GM12878 (cell line): ENCODE results near the gene NAA38. TPM values are rescaled to one million over a fixed set of nuclear protein-coding genes. Genes with fewer than 3 reads are reported as not detected.

Experiments
- ATAC-seq: fragments of 200-7000 bp; cut with Tn5 transposase; 3 replicates; pipeline ENCODE4 v1.9.1; 2020; ENCODE audit warnings: mild to moderate bottlenecking, moderate library complexity
- BruUV-seq: library from RNA; stranded (reverse); fragments of 400-500 nt; replicated peaks from 2 replicates; lab custom pipeline; 2021; lab: Mats Ljungman, UMichigan
- CTCF ChIA-PET: fragments of 300-600 bp; sonication (Branson Sonifier 250); formaldehyde crosslinking; extraction: SDS; loops from one replicate; lab custom pipeline; 2021; ENCODE audit warnings: inconsistent platforms; lab: Yijun Ruan, JAX
- POLR2A ChIA-PET: fragments of 350-600 bp; formaldehyde crosslinking; extraction: SDS; loops from one replicate; lab custom pipeline; 2021; ENCODE audit warnings: inconsistent platforms; lab: Charles Lee
- RAD21 ChIA-PET: fragments of 300-600 bp; sonication (Branson Sonifier 250); formaldehyde crosslinking; loops from one replicate; lab custom pipeline; 2023; ENCODE audit warnings: antibody characterized with exemption; ENCODE audit not compliant: unreplicated experiment; lab: Charles Lee
- SMC1A ChIA-PET: fragments of 300-600 bp; sonication (Branson Sonifier 250); formaldehyde crosslinking; loops from one replicate; lab custom pipeline; 2023; ENCODE audit not compliant: unreplicated experiment, uncharacterized antibody; lab: Charles Lee
- DNase-seq: peaks from one replicate; pipeline ENCODE4 v3.0.0-alpha.2; 2011; ENCODE audit warnings: low read depth, low spot score
- FAIRE-seq: peaks from 3 replicates; lab custom pipeline; 2011; peaks lifted over from hg19 to GRCh38; lab: Jason Lieb, UNC
- H2AFZ ChIP-seq: 2 replicates; pipeline ENCODE4 v1.6.0; 2011; ENCODE audit warnings: low read depth, low read length, control low read depth; ENCODE audit not compliant: control insufficient read depth
- H3K27ac ChIP-seq: 2 replicates; pipeline ENCODE4 v1.5.1; 2011; ENCODE audit warnings: control low read depth; ENCODE audit not compliant: control insufficient read depth, insufficient read depth
- H3K27me3 ChIP-seq, 2 experiments: replicated peaks in 1 of 2; 2 replicates each; pipeline versions ENCODE4 v1.6.0 to v1.6.1; 2011; ENCODE audit warnings: low read length in 1 of 2; ENCODE audit not compliant: control insufficient read depth in 2 of 2, insufficient read depth in 2 of 2
- H3K36me3 ChIP-seq, 2 experiments: 2 replicates each; pipeline ENCODE4 v1.5.1; 2011; ENCODE audit warnings: low read length in 1 of 2; ENCODE audit not compliant: control insufficient read depth in 2 of 2, insufficient read depth in 2 of 2
- H3K4me1 ChIP-seq: 2 replicates; pipeline ENCODE4 v1.6.1; 2011; ENCODE audit warnings: mild to moderate bottlenecking, low read length, moderate library complexity, mixed read lengths; ENCODE audit not compliant: control insufficient read depth, insufficient read depth
- H3K4me2 ChIP-seq: 2 replicates; pipeline ENCODE4 v1.6.0; 2011; ENCODE audit warnings: control low read depth; ENCODE audit not compliant: control insufficient read depth, insufficient read depth
- H3K4me3 ChIP-seq: fragments of 200-600 bp; sonication (generic); 2 replicates; pipeline ENCODE4 v1.5.1; 2016
- H3K79me2 ChIP-seq: 2 replicates; pipeline ENCODE4 v1.6.0; 2011; ENCODE audit warnings: low read length; ENCODE audit not compliant: control insufficient read depth, insufficient read depth
- H3K9ac ChIP-seq: 2 replicates; pipeline ENCODE4 v1.8.0; 2011; ENCODE audit warnings: low read length, control low read depth, mixed read lengths; ENCODE audit not compliant: control insufficient read depth, insufficient read depth
- H3K9me3 ChIP-seq: replicated peaks from 3 replicates; pipeline ENCODE4 v1.5.1; 2011; ENCODE audit warnings: mild to moderate bottlenecking, low read length; ENCODE audit not compliant: control insufficient read depth, insufficient read depth
- H4K20me1 ChIP-seq: 2 replicates; pipeline ENCODE4 v1.6.0; 2011; ENCODE audit not compliant: control insufficient read depth, insufficient read depth
- ATF7 ChIP-seq: fragments of 450-650 bp; IDR thresholded peaks from 2 replicates; pipeline ENCODE4 v1.6.1; 2016; ENCODE audit warnings: low read depth, mild to moderate bottlenecking
- FOXK2 ChIP-seq: fragments of 450-650 bp; IDR thresholded peaks from 2 replicates; pipeline ENCODE4 v1.6.1; 2017; ENCODE audit warnings: mild to moderate bottlenecking, moderate library complexity
- MEF2A ChIP-seq: IDR thresholded peaks from 2 replicates; pipeline ENCODE4 v1.6.1; 2011; ENCODE audit warnings: low read depth, mild to moderate bottlenecking, low read length, moderate library complexity; ENCODE audit not compliant: insufficient read depth
- MEF2B ChIP-seq: fragments of 450-650 bp; IDR thresholded peaks from 2 replicates; pipeline ENCODE4 v1.6.1; 2018; ENCODE audit warnings: mild to moderate bottlenecking, moderate library complexity; ENCODE audit not compliant: partially characterized antibody, poor library complexity, severe bottlenecking
- MXI1 ChIP-seq: fragments of 150-350 bp; IDR thresholded peaks from 2 replicates; pipeline ENCODE4 v1.6.1; 2011; ENCODE audit warnings: low read depth, mild to moderate bottlenecking, inconsistent platforms, low read length, improper control_type of control experiment
- NR2F1 ChIP-seq: fragments of 450-650 bp; conservative IDR thresholded peaks from 2 replicates; pipeline ENCODE4 v1.6.1; 2017; ENCODE audit warnings: mild to moderate bottlenecking
- PAX5 ChIP-seq: IDR thresholded peaks from 2 replicates; pipeline ENCODE4 v1.6.1; 2011; ENCODE audit warnings: low read depth, low read length, borderline replicate concordance
- POU2F2 ChIP-seq: IDR thresholded peaks from 3 replicates; pipeline ENCODE4 v1.6.1; 2011; ENCODE audit warnings: low read depth, mild to moderate bottlenecking, low read length, borderline replicate concordance
- RELA ChIP-seq: fragments of 450-650 bp; IDR thresholded peaks from 2 replicates; pipeline ENCODE4 v1.8.0; 2014; ENCODE audit warnings: borderline replicate concordance; ENCODE audit not compliant: partially characterized antibody
- ZNF207 ChIP-seq: fragments of 450-650 bp; IDR thresholded peaks from 2 replicates; pipeline ENCODE4 v1.6.1; 2014; ENCODE audit warnings: antibody characterized with exemption, mild to moderate bottlenecking, borderline replicate concordance
- ZNF384 ChIP-seq: IDR thresholded peaks from 2 replicates; pipeline ENCODE4 v1.6.1; 2012; ENCODE audit warnings: low read depth, mild to moderate bottlenecking, low read length, improper control_type of control experiment, borderline replicate concordance
- ZZZ3 ChIP-seq: IDR thresholded peaks from 2 replicates; pipeline ENCODE4 v1.6.1; 2011; ENCODE audit warnings: low read depth; ENCODE audit not compliant: control insufficient read depth, insufficient read length
- WGBS: methylation state at CpG from one replicate; pipeline ENCODE4 v1.1.6; 2016; ENCODE audit warnings: low lambda C conversion rate; ENCODE audit not compliant: insufficient replicate concordance, insufficient coverage; ENCODE audit errors: missing lambda C conversion rate; 5-methylcytosine and 5-hydroxymethylcytosine counted together
- in situ Hi-C: fragments of 300-500 bp; cut with MboI; formaldehyde crosslinking; loops from 9 replicates; pipeline ENCODE4 v1.14.3; 2018; ENCODE audit warnings: mixed read lengths
- intact Hi-C: fragments of 100-400 bp; cut with micrococcal nuclease; formaldehyde crosslinking; loops from one replicate; pipeline ENCODE4 v1.14.2; 2022; ENCODE audit not compliant: unreplicated experiment
- polyA plus RNA-seq, 11 experiments: library from polyadenylated mRNA; depleted of rRNA in 4 of 11; unstranded in 6 of 11; stranded (reverse) in 5 of 11; fragments of >200 nt; fragmentation: Nextera tagmentation in 4 of 11; fragmentation: Illumina TruSeq in 1 of 11; extraction: Ambion mirVana in 4 of 11; extraction: Trizol in 1 of 11; gene quantifications; 1 replicate in 1 of 11; 2 replicates in 10 of 11; pipeline versions ENCODE4 v1.2.1 to v1.2.3, GENCODE V29; 2011 to 2016; ENCODE audit warnings: inconsistent platforms in 2 of 11, missing spikeins in 2 of 11, low read depth in 1 of 11
- total RNA-seq, 4 experiments: library from RNA; depleted of rRNA in 3 of 4; stranded (reverse); fragments of >200 nt in 3 of 4; fragmentation: Illumina TruSeq in 1 of 4; extraction: Trizol in 1 of 4; gene quantifications; 2 replicates each; pipeline versions ENCODE4 v1.2.1 to v1.2.3, GENCODE V29; 2013 to 2021
- TF ChIP-seq, protein P1 (sequence below): fragments of 450-650 bp; IDR thresholded peaks from 2 replicates; pipeline ENCODE4 v1.6.1; 2017; ENCODE audit warnings: mild to moderate bottlenecking
- TF ChIP-seq, protein P2 (sequence below): IDR thresholded peaks from 2 replicates; pipeline ENCODE4 v1.6.1; 2011; ENCODE audit warnings: low read depth, mild to moderate bottlenecking, low read length, moderate library complexity, borderline replicate concordance; ENCODE audit errors: extremely low read depth

The NAA38 gene
- total and polyA plus RNA-seq, 10 of the 15 experiments (the other 5 are each of a cell fraction or from before 2014, with no cell fraction given): 31.5 to 337 (median 215) TPM

DNA sequence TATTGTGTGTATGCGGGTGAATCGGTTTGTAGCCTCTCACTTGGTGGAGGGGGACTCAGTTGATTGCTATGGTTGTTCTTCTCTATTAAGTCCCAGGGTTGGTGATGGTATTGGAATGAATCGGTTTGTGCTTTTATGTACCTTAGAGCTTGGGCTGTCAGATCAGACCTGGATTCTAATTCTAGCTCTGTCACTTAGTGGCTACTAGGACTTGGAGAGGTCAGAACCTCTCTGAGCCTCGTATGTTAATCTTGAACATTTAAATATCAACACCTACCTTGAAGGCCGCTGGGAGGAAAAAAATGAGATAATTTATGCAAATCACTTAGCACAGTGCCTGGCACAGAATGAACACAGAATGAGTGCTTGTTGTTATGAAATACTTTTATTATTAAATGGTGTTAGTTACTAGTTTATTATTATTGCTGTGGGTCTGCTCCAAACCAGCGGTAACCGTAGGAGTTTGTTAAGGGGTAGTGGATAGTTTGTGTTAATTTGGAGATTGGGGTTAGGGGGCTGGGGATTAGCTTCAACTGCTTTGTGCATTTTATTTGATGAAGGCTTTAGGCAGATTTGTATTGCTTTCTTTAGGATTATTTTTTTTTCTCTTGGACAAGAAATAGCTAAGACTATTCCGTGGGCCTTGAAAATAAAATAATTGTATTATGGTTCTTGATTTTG lies 19.8 kb downstream of the NAA38 start:
- ChIA-PET CTCF (interaction anchor here (0.8 to 2.5 kb wide), 6 partner anchors 13 to 153 kb away, joined by 3 to 8 read pairs (median 4); partner anchors contain the start of genes TRAPPC1 and WRAP53), RAD21 (interaction anchor here (1.2 to 5.4 kb wide), 6 partner anchors 14 to 152 kb away, joined by 3 to 44 read pairs (median 4); partner anchors contain the start of genes CNTROB, CYB5D1, NAA38 and TMEM88), SMC1A (interaction anchor here (0.7 to 1.4 kb wide), 4 partner anchors 12 to 151 kb away, joined by 3 to 5 read pairs (median 4); partner anchors contain the start of genes CYB5D1 and NAA38), POLR2A (interaction anchor here (0.7 to 1.9 kb wide), 9 partner anchors 18 to 291 kb away, joined by 3 to 11 read pairs (median 4); partner anchors contain the start of genes CNTROB, CYB5D1, KCNAB3 and NAA38)
- Histone ChIP-seq H2AFZ (no peak overlapping the region), H3K27me3 (no peaks in the 10 kb centered on the region), H3K4me1 (peaks cover 30% of the 10 kb centered on the region), H3K27ac (peak overlapping the region; percentile 76), H3K36me3 (peaks cover 0 to 5% of the 10 kb centered on the region in 2 experiments; a peak in 1 of 4 replicates), H4K20me1 (no peaks in the 10 kb centered on the region; the same call in 1 of the 2 replicates), H3K9ac (peak overlapping the region; percentile 81), H3K4me3 (peak overlapping the region; percentile 100), H3K9me3 (no peaks in the 10 kb centered on the region), H3K4me2 (peak overlapping the region; percentile 98), H3K79me2 (peaks cover 42% of the 10 kb centered on the region)
- no peak for DNase-seq
- 1% methylated on average over 8 of the region's 8 CpGs for WGBS
- FAIRE-seq: peak; percentile 73
- in situ Hi-C loops: no loop called here
- BruUV-seq: TSS peak; percentile 40
- intact Hi-C loops: no loop called here
- no peak for ATAC-seq
- TF ChIP-seq ZZZ3: no peak
- TF ChIP-seq POU2F2: peak; percentile 70; the same call in 1 of the 3 replicates
- TF ChIP-seq NR2F1: no peak
- TF ChIP-seq RELA: no peak
- TF ChIP-seq, protein P1, sequence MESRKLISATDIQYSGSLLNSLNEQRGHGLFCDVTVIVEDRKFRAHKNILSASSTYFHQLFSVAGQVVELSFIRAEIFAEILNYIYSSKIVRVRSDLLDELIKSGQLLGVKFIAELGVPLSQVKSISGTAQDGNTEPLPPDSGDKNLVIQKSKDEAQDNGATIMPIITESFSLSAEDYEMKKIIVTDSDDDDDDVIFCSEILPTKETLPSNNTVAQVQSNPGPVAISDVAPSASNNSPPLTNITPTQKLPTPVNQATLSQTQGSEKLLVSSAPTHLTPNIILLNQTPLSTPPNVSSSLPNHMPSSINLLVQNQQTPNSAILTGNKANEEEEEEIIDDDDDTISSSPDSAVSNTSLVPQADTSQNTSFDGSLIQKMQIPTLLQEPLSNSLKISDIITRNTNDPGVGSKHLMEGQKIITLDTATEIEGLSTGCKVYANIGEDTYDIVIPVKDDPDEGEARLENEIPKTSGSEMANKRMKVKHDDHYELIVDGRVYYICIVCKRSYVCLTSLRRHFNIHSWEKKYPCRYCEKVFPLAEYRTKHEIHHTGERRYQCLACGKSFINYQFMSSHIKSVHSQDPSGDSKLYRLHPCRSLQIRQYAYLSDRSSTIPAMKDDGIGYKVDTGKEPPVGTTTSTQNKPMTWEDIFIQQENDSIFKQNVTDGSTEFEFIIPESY: no peak
- TF ChIP-seq PAX5: no peak
- no peak for TF ChIP-seq ZNF207
- no peak for TF ChIP-seq MEF2A
- TF ChIP-seq MXI1: peak; percentile 33; the same call in 1 of the 2 replicates
- peak; percentile 5 for TF ChIP-seq MEF2B
- TF ChIP-seq, protein P2, sequence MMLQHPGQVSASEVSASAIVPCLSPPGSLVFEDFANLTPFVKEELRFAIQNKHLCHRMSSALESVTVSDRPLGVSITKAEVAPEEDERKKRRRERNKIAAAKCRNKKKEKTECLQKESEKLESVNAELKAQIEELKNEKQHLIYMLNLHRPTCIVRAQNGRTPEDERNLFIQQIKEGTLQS: no peak
- no peak for TF ChIP-seq FOXK2
- TF ChIP-seq ATF7: 0 out of 2 replicates have a peak, but pooled peaks have one; percentile 9
- TF ChIP-seq ZNF384: peak; percentile 40; the same call in 1 of the 2 replicates
